Glutamatergic neuron (in vitro differentiated cells): ENCODE measurements around the gene ABHD2. TPM values are rescaled to one million over a fixed set of nuclear protein-coding genes. Genes with fewer than 3 reads are reported as not detected.

Source experiments
- DNase-seq: peaks from one replicate; pipeline ENCODE4 v3.0.0; 2022
- H3K27ac Mint-ChIP-seq: one replicate; pipeline ENCODE4 v1.8.0; 2020; ENCODE audit warnings: mild to moderate bottlenecking, mixed read lengths, inconsistent platforms; ENCODE audit not compliant: unreplicated experiment
- H3K27me3 Mint-ChIP-seq: one replicate; pipeline ENCODE4 v1.8.0; 2020; ENCODE audit warnings: mild to moderate bottlenecking, moderate library complexity, mixed read lengths, inconsistent platforms; ENCODE audit not compliant: unreplicated experiment
- H3K36me3 Mint-ChIP-seq: one replicate; pipeline ENCODE4 v1.8.0; 2020; ENCODE audit warnings: mild to moderate bottlenecking, mixed read lengths, inconsistent platforms; ENCODE audit not compliant: unreplicated experiment
- H3K4me1 Mint-ChIP-seq: one replicate; pipeline ENCODE4 v1.8.0; 2020; ENCODE audit warnings: mild to moderate bottlenecking, low read depth, mixed read lengths, inconsistent platforms; ENCODE audit not compliant: unreplicated experiment
- H3K4me3 Mint-ChIP-seq: one replicate; pipeline ENCODE4 v1.8.0; 2020; ENCODE audit warnings: mild to moderate bottlenecking, mixed read lengths, inconsistent platforms; ENCODE audit not compliant: unreplicated experiment
- H3K9me3 Mint-ChIP-seq: one replicate; pipeline ENCODE4 v1.8.0; 2020; ENCODE audit warnings: mild to moderate bottlenecking, moderate library complexity, mixed read lengths, inconsistent platforms; ENCODE audit not compliant: unreplicated experiment
- total RNA-seq: library from RNA; stranded (reverse); fragmentation: NEBNext Ultra II Directional; extraction: Animal tissue kit (Norgen Biotek cat#: 25700); gene quantifications from one replicate; pipeline ENCODE4 v1.2.1, GENCODE V29; 2021; ENCODE audit not compliant: unreplicated experiment
- TF ChIP-seq, protein P1 (sequence below): fragments of 200-600 bp; sonication (generic); IDR thresholded peaks from one replicate; pipeline ENCODE4 v1.5.0; 2021; ENCODE audit not compliant: partially characterized antibody, unreplicated experiment

ABHD2 gene
- total RNA-seq, 1 donor from 2014 or later: 101 TPM

DNA sequence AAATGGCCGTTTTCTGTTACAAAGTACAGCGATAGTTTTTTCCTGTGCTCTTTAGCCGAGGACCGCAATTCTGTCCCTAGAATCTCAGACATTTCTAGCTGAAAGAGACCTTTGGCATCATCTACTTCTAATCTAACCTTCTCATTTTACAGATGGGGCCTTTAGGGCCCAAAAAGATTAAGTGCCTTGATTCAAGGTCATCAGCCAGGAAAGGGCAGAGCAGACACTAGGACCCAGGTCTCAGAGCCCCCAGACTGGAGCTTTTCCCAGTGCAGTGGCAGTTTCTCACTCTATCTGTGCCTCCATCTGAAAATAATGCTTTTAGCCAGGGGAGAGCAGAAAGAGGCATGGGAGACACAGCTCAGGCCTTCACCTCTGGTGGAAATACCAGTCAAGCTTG is 20.6 kb downstream of the ABHD2 start:
- H3K27ac Mint-ChIP-seq: no peak overlapping the region
- TF ChIP-seq, protein P1, sequence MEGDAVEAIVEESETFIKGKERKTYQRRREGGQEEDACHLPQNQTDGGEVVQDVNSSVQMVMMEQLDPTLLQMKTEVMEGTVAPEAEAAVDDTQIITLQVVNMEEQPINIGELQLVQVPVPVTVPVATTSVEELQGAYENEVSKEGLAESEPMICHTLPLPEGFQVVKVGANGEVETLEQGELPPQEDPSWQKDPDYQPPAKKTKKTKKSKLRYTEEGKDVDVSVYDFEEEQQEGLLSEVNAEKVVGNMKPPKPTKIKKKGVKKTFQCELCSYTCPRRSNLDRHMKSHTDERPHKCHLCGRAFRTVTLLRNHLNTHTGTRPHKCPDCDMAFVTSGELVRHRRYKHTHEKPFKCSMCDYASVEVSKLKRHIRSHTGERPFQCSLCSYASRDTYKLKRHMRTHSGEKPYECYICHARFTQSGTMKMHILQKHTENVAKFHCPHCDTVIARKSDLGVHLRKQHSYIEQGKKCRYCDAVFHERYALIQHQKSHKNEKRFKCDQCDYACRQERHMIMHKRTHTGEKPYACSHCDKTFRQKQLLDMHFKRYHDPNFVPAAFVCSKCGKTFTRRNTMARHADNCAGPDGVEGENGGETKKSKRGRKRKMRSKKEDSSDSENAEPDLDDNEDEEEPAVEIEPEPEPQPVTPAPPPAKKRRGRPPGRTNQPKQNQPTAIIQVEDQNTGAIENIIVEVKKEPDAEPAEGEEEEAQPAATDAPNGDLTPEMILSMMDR: no peak
- H3K9me3 Mint-ChIP-seq: no peaks in the 10 kb centered on the region
- DNase-seq: no peak
- no peaks in the 10 kb centered on the region for H3K36me3 Mint-ChIP-seq
- H3K4me3 Mint-ChIP-seq: no peak overlapping the region
- peaks cover 1% of the 10 kb centered on the region for H3K27me3 Mint-ChIP-seq
- peaks cover 8% of the 10 kb centered on the region for H3K4me1 Mint-ChIP-seq

DNA sequence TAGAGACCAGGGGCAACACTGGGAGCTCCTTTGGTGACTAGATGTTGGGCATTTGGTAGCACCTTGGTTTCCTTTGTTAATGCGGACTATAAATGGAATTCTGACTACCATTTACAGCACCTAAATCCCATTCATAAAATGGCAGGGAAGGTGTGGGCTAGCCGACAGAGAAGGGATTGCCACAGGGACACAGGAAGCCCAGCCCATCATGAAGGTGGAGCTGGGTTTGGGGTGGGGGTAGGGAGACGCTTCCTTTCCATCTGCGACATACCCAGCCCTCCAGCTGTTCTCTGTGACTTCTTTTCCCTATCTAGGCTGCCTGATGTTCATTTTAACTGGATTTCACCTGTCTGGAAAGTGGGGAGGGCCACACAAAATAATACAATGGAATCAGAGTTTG is 21.0 kb downstream of the ABHD2 start:
- H3K27ac Mint-ChIP-seq: no peak overlapping the region
- peaks cover 1% of the 10 kb centered on the region for H3K27me3 Mint-ChIP-seq
- TF ChIP-seq, protein P1: no peak
- H3K4me3 Mint-ChIP-seq: no peak overlapping the region
- no peak for DNase-seq
- peaks cover 8% of the 10 kb centered on the region for H3K4me1 Mint-ChIP-seq
- H3K9me3 Mint-ChIP-seq: no peaks in the 10 kb centered on the region
- H3K36me3 Mint-ChIP-seq: no peaks in the 10 kb centered on the region

DNA sequence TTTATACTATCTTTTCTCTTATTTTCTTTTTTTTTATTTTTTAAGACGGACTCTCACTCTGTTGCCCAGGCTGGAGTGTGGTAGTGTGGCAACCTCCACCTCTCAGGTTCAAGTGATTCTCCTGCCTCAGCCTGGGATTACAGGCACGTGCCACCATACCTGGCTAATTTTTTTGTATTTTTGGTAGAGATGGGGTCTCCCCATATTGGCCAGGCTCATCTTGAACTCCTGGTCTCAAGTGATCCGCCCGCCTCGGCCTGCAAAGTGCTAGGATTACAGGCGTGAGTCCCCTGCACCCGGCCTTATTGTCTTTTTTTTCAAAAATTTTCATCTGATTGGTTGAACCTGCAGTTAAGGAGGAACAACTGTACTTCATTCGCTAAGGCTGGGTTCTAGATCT is 21.8 kb downstream of the ABHD2 start:
- H3K4me1 Mint-ChIP-seq: peaks cover 13% of the 10 kb centered on the region
- H3K27ac Mint-ChIP-seq: no peak overlapping the region
- peaks cover 2% of the 10 kb centered on the region for H3K27me3 Mint-ChIP-seq
- H3K36me3 Mint-ChIP-seq: no peaks in the 10 kb centered on the region
- TF ChIP-seq, protein P1: no peak
- no peak for DNase-seq
- H3K9me3 Mint-ChIP-seq: no peaks in the 10 kb centered on the region
- no peak overlapping the region for H3K4me3 Mint-ChIP-seq

DNA sequence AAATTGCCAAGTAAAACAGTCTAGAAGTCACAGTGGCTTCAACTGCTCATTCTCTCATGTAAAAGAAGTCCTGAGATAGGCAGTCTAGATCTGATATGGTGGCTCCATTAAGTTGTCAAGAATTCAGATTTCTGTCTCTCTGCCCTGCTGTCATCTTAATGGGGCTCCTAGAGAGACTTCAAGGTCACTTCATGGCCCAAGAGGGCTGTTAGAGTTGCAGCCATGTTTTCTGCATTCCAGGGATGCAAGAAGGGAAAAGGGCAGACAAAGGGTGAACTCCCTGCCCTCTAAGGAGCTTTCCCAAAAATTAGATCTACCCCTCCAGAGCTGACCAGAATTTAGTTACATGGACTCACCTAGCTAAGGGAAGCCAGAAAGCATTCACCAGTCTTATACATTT is 23.1 kb downstream of the ABHD2 start:
- H3K27me3 Mint-ChIP-seq: peaks cover 3% of the 10 kb centered on the region
- no peaks in the 10 kb centered on the region for H3K9me3 Mint-ChIP-seq
- TF ChIP-seq, protein P1: no peak
- no peak overlapping the region for H3K27ac Mint-ChIP-seq
- no peaks in the 10 kb centered on the region for H3K36me3 Mint-ChIP-seq
- DNase-seq: no peak
- no peak overlapping the region for H3K4me3 Mint-ChIP-seq
- H3K4me1 Mint-ChIP-seq: peaks cover 24% of the 10 kb centered on the region

DNA sequence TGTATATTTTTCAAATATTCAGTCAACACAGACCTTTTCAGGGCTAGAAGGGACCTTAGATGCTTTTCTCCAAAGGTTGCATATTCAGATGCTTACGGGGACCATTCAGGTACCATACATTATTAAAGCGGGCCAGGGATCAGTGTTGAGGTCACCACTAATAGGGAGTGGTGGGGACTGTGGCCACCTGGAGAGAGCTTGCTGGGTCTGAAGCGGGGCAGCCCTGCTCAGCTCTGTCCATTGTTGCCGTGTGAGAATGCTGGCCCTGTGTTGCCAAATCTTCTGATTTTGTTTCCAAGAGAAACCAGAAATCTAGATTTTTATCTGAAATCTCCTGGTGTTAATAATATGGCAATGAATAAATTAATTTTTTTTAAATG is 23.7 kb downstream of the ABHD2 start:
- TF ChIP-seq, protein P1: no peak
- H3K27ac Mint-ChIP-seq: no peak overlapping the region
- H3K4me1 Mint-ChIP-seq: peaks cover 29% of the 10 kb centered on the region
- H3K9me3 Mint-ChIP-seq: no peaks in the 10 kb centered on the region
- H3K36me3 Mint-ChIP-seq: no peaks in the 10 kb centered on the region
- DNase-seq: no peak
- H3K4me3 Mint-ChIP-seq: no peak overlapping the region
- H3K27me3 Mint-ChIP-seq: peaks cover 3% of the 10 kb centered on the region
